ENCODE results near the gene SRD5A2. TPM values are rescaled to one million over a fixed set of nuclear protein-coding genes. Genes with fewer than 3 reads are reported as not detected.

The SRD5A2 gene
- total and polyA plus RNA-seq, 2 of the 4 experiments (the other 2 are of a cell fraction), result not detected

DNA sequence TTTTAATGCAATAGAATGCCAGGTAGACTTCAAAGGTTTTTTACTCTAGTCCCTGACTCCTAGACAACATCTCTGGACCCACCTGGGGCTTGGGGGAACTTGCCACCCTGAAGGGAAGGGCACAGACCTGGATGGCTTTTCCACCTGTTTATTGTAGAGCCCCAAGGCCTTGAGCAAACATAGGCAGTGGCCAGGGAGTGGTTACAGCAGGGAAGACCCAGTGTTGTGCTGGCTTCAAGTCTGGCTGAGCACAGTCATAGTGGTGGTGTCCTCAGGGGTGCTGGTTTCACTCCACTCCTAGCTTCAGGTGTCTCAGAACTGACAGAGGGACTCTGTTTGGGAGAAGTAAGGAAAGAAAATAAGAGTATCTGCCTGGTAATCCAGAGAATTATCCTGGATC lies 5.5 kb upstream of the SRD5A2 start:
- Histone ChIP-seq H3K9me3 (ENCODE audit: control insufficient read depth, insufficient read depth, low read length) (no peaks in the 10 kb centered on the region), H3K27me3 (ENCODE audit: control insufficient read depth, insufficient read depth, low read length) (peaks cover 5% of the 10 kb centered on the region), H3K4me1 (ENCODE audit: control insufficient read depth, insufficient read depth, low read length) (no peaks in the 10 kb centered on the region), H2BK20ac (ENCODE audit: low read depth, low read length) (no peak overlapping the region), H2BK120ac (ENCODE audit: low read depth, low read length) (no peak overlapping the region), H3K56ac (ENCODE audit: extremely low read depth, insufficient read depth, low read length) (no peak overlapping the region), H3K23ac (ENCODE audit: low read depth, low read length) (no peak overlapping the region), H3K18ac (ENCODE audit: low read depth, low read length) (no peak overlapping the region), H3K9ac (ENCODE audit: low read depth, low read length) (no peak overlapping the region), H4K91ac (ENCODE audit: insufficient read depth, low read depth, low read length) (no peak overlapping the region), H4K8ac (ENCODE audit: low read depth in 2 of 2, low read length in 2 of 2) (no peak overlapping the region), H3K79me1 (ENCODE audit: low read depth in 1 of 2, low read length in 2 of 2) (no peaks in the 10 kb centered on the region), H3K27ac (ENCODE audit: insufficient read depth, low read length) (no peak overlapping the region), H3K4me3 (ENCODE audit: insufficient read depth, low read depth, low read length) (no peak overlapping the region), H3K4ac (ENCODE audit: low read depth, low read length) (no peak overlapping the region), H4K5ac (ENCODE audit: low read depth, low read length) (no peak overlapping the region), H2BK5ac (ENCODE audit: low read depth, low read length, poor library complexity, severe bottlenecking) (no peak overlapping the region), H2AFZ (replicated peaks; ENCODE audit: low read length, poor library complexity) (no peak overlapping the region), H2BK15ac (ENCODE audit: low read depth, low read length) (no peak overlapping the region), H2AK9ac (replicated peaks; ENCODE audit: low read depth, low read length, poor library complexity) (no peak overlapping the region), H4K20me1 (ENCODE audit: insufficient read depth, low read length) (no peaks in the 10 kb centered on the region), H3K9me1 (ENCODE audit: insufficient read depth, low read length) (no peaks in the 10 kb centered on the region), H3K36me3 (ENCODE audit: control insufficient read depth, insufficient read depth, low read length) (no peaks in the 10 kb centered on the region), H3K14ac (replicated peaks; ENCODE audit: low read depth, low read length) (no peak overlapping the region), H3K4me2 (ENCODE audit: low read depth, low read length) (no peak overlapping the region), H2AK5ac (ENCODE audit: low read depth, low read length) (no peak overlapping the region)
- DNase-seq, result no peak
- dilution Hi-C loops (cut with HindIII; ENCODE audit: low sequenced_read_pairs, unreplicated experiment) (no loop called here), intact Hi-C loops (cut with micrococcal nuclease) (no loop called here), in situ Hi-C loops (cut with MboI; ENCODE audit: low sequenced_read_pairs) (no loop called here)
- CTCF ChIA-PET, result no interaction called here
- POLR2A ChIA-PET (ENCODE audit: unreplicated experiment), result no interaction called here
- TF ChIP-seq, protein P1, sequence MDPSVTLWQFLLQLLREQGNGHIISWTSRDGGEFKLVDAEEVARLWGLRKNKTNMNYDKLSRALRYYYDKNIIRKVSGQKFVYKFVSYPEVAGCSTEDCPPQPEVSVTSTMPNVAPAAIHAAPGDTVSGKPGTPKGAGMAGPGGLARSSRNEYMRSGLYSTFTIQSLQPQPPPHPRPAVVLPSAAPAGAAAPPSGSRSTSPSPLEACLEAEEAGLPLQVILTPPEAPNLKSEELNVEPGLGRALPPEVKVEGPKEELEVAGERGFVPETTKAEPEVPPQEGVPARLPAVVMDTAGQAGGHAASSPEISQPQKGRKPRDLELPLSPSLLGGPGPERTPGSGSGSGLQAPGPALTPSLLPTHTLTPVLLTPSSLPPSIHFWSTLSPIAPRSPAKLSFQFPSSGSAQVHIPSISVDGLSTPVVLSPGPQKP (IDR thresholded peaks at IDR 0.05; ENCODE audit: borderline replicate concordance, low read depth, low read length), result no peak
- no peak for TF ChIP-seq RAD21 (IDR thresholded peaks at IDR 0.05; ENCODE audit: low read length)
- no peak for TF ChIP-seq POLR2A (IDR thresholded peaks at IDR 0.05; ENCODE audit: low read depth, low read length)
- TF ChIP-seq MAFK (IDR thresholded peaks at IDR 0.05; ENCODE audit: low read depth, low read length), result no peak
- no peak for TF ChIP-seq MAZ (IDR thresholded peaks at IDR 0.05; ENCODE audit: borderline replicate concordance, low read depth, low read length)
- no peak for TF ChIP-seq MXI1 (IDR thresholded peaks at IDR 0.05; ENCODE audit: borderline replicate concordance, low read depth, low read length)
- no peak for TF ChIP-seq BHLHE40 (IDR thresholded peaks at IDR 0.05; ENCODE audit: low read depth, low read length)
- TF ChIP-seq, protein P2, sequence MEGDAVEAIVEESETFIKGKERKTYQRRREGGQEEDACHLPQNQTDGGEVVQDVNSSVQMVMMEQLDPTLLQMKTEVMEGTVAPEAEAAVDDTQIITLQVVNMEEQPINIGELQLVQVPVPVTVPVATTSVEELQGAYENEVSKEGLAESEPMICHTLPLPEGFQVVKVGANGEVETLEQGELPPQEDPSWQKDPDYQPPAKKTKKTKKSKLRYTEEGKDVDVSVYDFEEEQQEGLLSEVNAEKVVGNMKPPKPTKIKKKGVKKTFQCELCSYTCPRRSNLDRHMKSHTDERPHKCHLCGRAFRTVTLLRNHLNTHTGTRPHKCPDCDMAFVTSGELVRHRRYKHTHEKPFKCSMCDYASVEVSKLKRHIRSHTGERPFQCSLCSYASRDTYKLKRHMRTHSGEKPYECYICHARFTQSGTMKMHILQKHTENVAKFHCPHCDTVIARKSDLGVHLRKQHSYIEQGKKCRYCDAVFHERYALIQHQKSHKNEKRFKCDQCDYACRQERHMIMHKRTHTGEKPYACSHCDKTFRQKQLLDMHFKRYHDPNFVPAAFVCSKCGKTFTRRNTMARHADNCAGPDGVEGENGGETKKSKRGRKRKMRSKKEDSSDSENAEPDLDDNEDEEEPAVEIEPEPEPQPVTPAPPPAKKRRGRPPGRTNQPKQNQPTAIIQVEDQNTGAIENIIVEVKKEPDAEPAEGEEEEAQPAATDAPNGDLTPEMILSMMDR (conservative IDR thresholded peaks at IDR 0.05; ENCODE audit: low read depth, low read length), result no peak
- no peak for TF ChIP-seq RFX5 (IDR thresholded peaks at IDR 0.05; ENCODE audit: low read depth, low read length)
- TF ChIP-seq CHD1 (IDR thresholded peaks at IDR 0.05; ENCODE audit: low read depth, low read length), result no peak
- no peak for TF ChIP-seq SMC3 (IDR thresholded peaks at IDR 0.05; ENCODE audit: low read depth, low read length)
- BruUV-seq (replicated peaks), result no TSS peak
- no peak for ATAC-seq (ENCODE audit: low read depth)
